GM18502 (cell line): ENCODE results near the gene SURF4.
"Not testable (repeated sequence)": the region's sequence is repeated elsewhere in the genome, so short reads cannot be mapped to it uniquely, and the experiment has no call there.

Experiments
- ATAC-seq: cut with Tn5 transposase; IDR thresholded peaks from one replicate; pipeline ENCODE4 v1.9.1; 2021; ENCODE audit warnings: mild to moderate bottlenecking; ENCODE audit not compliant: unreplicated experiment, poor library complexity

SURF4 gene

DNA sequence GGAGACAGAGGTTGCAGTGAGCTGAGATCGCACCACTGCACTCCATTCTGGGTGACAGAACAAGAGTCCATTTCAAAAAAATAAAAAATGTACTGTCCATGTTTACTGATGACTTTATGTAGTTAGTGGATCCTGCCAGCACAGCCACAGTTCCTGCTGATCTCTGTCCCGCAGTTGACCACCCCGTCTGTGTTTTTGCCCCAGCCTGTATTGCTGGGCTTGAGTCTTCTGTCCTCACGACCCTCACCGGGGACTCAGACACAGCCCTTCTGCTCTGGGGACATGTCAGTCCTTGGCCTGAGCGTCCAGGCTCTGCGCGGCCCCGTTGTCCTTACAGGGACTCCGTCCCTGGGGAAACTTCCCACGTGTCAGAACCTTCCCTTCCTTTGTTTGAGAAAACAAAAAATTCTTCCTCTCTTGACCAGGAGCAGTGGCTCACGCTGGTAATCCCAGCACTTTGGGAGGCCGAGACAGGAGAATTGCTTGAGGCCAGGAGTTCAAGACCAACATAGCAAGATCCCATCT lies 54.4 kb downstream of the SURF4 start:
- no peak for ATAC-seq

DNA sequence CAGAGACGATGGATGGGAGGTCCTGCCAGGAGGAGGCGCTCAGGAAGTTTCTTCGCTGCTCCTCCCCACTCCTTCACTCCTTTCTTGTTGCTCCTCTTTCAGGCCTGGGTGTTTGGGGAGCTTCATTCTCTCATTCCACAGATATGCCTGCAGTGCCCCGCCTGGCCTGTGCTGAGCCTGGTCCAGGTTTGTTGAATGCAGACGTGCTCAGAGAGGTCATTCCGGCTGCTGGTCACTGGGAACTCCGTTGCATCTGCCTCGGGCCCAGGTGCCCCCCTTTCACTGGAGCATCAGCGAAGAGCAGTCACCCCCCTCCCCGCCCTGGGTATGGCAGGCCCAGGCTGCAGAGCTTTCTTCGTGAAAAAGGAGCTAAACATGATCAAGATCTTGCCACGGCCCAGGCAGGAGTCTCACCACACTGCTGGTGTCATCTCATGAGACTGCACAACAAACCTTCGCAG lies 55.4 kb downstream of the SURF4 start:
- ATAC-seq: no peak

DNA sequence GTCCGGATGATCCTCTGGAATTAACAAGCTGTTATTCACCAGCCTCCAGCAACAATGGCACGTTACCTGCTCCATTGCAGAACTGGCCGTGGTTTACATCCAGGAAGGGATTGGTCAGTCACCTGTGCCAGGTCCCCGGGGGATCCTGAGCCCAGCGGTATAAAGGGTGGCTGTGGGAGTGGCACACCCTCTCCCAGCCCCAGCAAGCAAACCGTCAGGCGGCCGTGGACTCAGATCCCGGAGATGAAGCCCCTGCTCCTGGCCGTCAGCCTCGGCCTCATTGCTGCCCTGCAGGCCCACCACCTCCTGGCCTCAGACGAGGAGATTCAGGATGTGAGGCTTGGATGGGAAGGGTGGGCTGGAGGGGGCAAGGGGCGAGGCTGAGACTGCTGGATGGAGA lies 58.3 kb downstream of the SURF4 start:
- ATAC-seq: not testable (repeated sequence)

DNA sequence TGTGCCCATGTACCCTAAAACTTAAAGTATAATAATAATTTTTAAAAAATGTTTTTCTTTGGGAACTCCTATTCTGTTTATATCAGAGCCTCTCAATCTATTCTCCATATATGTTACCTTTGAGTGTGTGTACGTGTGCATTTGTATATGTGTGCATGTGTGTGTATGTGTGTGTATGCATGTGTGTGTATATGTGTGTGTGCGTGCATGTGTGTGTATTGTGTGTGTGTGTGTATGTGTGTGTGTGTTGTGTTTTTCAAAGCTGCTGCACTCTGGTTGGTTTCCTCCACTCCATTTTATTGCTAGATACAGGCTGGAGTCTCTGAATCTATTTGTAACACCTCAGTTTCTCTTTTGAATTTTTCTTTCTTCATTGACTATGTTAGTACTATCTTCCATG lies 59.9 kb downstream of the SURF4 start:
- no peak for ATAC-seq
